ENCODE measurements around the gene DPP3. TPM values are rescaled to one million over a fixed set of nuclear protein-coding genes. Genes with fewer than 3 reads are reported as not detected.
A peak's percentile ranks its signal among the peaks of the same experiment; 100 is the strongest.

The DPP3 gene
- total RNA-seq, 1 donor from 2014 or later = 32.9 TPM

- Mint-ChIP-seq H3K9me3 (ENCODE audit: unreplicated experiment) (peaks cover 2% of the 10 kb centered on the region), H3K36me3 (ENCODE audit: unreplicated experiment) (peaks cover 2% of the 10 kb centered on the region), H3K27ac (ENCODE audit: unreplicated experiment) (no peak overlapping the region), H3K4me1 (ENCODE audit: unreplicated experiment) (peaks cover 19% of the 10 kb centered on the region), H3K27me3 (ENCODE audit: unreplicated experiment) (no peaks in the 10 kb centered on the region), H3K4me3 (ENCODE audit: unreplicated experiment) (peak overlapping the region; percentile 84)
- TF ChIP-seq, protein P1, sequence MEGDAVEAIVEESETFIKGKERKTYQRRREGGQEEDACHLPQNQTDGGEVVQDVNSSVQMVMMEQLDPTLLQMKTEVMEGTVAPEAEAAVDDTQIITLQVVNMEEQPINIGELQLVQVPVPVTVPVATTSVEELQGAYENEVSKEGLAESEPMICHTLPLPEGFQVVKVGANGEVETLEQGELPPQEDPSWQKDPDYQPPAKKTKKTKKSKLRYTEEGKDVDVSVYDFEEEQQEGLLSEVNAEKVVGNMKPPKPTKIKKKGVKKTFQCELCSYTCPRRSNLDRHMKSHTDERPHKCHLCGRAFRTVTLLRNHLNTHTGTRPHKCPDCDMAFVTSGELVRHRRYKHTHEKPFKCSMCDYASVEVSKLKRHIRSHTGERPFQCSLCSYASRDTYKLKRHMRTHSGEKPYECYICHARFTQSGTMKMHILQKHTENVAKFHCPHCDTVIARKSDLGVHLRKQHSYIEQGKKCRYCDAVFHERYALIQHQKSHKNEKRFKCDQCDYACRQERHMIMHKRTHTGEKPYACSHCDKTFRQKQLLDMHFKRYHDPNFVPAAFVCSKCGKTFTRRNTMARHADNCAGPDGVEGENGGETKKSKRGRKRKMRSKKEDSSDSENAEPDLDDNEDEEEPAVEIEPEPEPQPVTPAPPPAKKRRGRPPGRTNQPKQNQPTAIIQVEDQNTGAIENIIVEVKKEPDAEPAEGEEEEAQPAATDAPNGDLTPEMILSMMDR (IDR thresholded peaks at IDR 0.05) = no peak
- DNase-seq (ENCODE audit: extremely low spot score, unreplicated experiment) = no peak
Measured at GRCh38 chr11:66467756-66468155, 12.5 kb upstream of the DPP3 start.

DNA sequence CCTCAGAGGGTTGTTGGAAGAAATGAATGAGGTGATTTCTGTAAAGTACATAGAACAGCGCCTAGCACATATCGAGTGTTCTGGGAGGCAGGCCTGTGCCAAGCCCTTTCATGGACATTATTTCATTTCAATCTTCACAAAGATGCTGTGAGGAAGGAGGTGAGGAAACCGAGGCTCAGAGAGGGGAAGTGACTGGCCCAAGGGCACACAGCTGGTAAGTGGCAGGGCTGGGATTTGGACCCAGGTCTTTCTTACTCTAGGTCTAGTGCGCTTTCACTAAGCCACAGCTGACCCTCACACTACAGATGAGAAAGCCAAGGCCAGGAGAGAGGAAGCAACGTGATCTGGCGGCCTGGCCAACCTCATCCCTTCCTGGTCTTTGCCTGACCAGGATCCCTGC is 11.5 kb upstream of the DPP3 start:
- peak overlapping the region; percentile 84 for H3K4me3 Mint-ChIP-seq (ENCODE audit: unreplicated experiment)
- no peak overlapping the region for H3K27ac Mint-ChIP-seq (ENCODE audit: unreplicated experiment)
- DNase-seq (ENCODE audit: extremely low spot score, unreplicated experiment) = no peak
- peaks cover 6% of the 10 kb centered on the region for H3K36me3 Mint-ChIP-seq (ENCODE audit: unreplicated experiment)
- H3K27me3 Mint-ChIP-seq (ENCODE audit: unreplicated experiment) = no peaks in the 10 kb centered on the region
- H3K4me1 Mint-ChIP-seq (ENCODE audit: unreplicated experiment) = peaks cover 19% of the 10 kb centered on the region
- H3K9me3 Mint-ChIP-seq (ENCODE audit: unreplicated experiment) = no peaks in the 10 kb centered on the region
- TF ChIP-seq, protein P1 (IDR thresholded peaks at IDR 0.05) = no peak

DNA sequence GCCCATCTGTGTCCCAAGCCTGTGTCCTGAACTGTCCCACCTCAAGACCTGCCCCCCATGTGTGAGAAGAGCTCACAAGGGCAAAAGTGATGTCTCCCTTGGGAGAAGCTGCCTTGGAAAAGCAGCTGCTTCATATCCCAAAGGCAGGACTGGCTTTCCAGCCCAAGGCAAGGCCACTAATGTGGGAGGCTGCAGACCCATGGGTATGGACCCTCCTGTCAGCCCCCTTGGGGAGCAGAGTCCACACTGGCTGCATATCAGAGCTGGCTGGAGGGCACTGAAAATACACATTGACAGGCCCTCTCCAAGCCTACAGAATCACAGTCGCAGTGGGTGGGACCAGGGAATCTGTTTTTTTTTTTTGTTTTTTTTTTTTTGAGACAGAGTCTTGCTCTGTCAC is 10.8 kb upstream of the DPP3 start:
- TF ChIP-seq, protein P1 (IDR thresholded peaks at IDR 0.05) = no peak
- Mint-ChIP-seq H3K4me3 (ENCODE audit: unreplicated experiment) (no peak overlapping the region), H3K4me1 (ENCODE audit: unreplicated experiment) (peaks cover 19% of the 10 kb centered on the region), H3K36me3 (ENCODE audit: unreplicated experiment) (peaks cover 6% of the 10 kb centered on the region), H3K9me3 (ENCODE audit: unreplicated experiment) (no peaks in the 10 kb centered on the region), H3K27ac (ENCODE audit: unreplicated experiment) (no peak overlapping the region), H3K27me3 (ENCODE audit: unreplicated experiment) (no peaks in the 10 kb centered on the region)
- DNase-seq (ENCODE audit: extremely low spot score, unreplicated experiment) = no peak

- TF ChIP-seq, protein P1 (IDR thresholded peaks at IDR 0.05) = no peak
- no peak for DNase-seq (ENCODE audit: extremely low spot score, unreplicated experiment)
- Mint-ChIP-seq H3K9me3 (ENCODE audit: unreplicated experiment) (no peaks in the 10 kb centered on the region), H3K4me3 (ENCODE audit: unreplicated experiment) (no peak overlapping the region), H3K27ac (ENCODE audit: unreplicated experiment) (peak overlapping the region; percentile 1), H3K4me1 (ENCODE audit: unreplicated experiment) (peaks cover 19% of the 10 kb centered on the region), H3K27me3 (ENCODE audit: unreplicated experiment) (no peaks in the 10 kb centered on the region), H3K36me3 (ENCODE audit: unreplicated experiment) (peaks cover 6% of the 10 kb centered on the region)
Measured at GRCh38 chr11:66470015-66470414, 10.2 kb upstream of the DPP3 start.

DNA sequence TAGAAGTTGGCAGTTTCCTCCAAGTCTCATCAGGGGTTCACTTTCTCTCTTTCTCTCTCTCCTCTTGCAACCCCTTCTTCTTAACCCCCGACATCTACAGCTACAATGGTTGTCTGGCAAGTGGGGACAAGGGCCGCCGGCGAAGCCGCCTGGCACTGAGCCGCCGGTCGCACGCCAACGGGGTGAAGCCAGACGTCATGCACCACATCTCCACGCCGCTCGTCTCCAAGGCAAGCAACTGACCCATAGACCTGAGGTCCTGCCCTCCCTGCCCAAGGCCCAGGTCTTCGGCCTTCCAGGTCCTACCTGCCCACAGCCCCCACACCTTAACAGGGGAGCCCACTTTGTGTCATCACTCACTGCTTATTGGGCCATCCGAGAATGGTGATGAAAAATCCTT is 9.1 kb upstream of the DPP3 start:
- Mint-ChIP-seq H3K4me1 (ENCODE audit: unreplicated experiment) (peaks cover 16% of the 10 kb centered on the region), H3K27me3 (ENCODE audit: unreplicated experiment) (no peaks in the 10 kb centered on the region), H3K4me3 (ENCODE audit: unreplicated experiment) (no peak overlapping the region), H3K36me3 (ENCODE audit: unreplicated experiment) (peaks cover 6% of the 10 kb centered on the region), H3K9me3 (ENCODE audit: unreplicated experiment) (no peaks in the 10 kb centered on the region), H3K27ac (ENCODE audit: unreplicated experiment) (no peak overlapping the region)
- TF ChIP-seq, protein P1 (IDR thresholded peaks at IDR 0.05) = no peak
- no peak for DNase-seq (ENCODE audit: extremely low spot score, unreplicated experiment)

Measured in osteocyte (in vitro differentiated cells).